HL-60 (cell line): Measurements from ENCODE around the gene SIDT2.

Source experiments
- GABPA ChIP-seq: IDR thresholded peaks from 2 replicates; pipeline ENCODE4 v1.6.1; 2012; ENCODE audit warnings: low read depth
- POLR2AphosphoS5 ChIP-seq: IDR thresholded peaks from 2 replicates; pipeline ENCODE4 v1.6.1; 2012; ENCODE audit warnings: low read depth
- TF ChIP-seq, protein P1 (sequence below): IDR thresholded peaks from one replicate; pipeline ENCODE4 v1.5.1; 2011; ENCODE audit warnings: low read length, control low read depth, inconsistent platforms; ENCODE audit not compliant: insufficient read depth

DNA sequence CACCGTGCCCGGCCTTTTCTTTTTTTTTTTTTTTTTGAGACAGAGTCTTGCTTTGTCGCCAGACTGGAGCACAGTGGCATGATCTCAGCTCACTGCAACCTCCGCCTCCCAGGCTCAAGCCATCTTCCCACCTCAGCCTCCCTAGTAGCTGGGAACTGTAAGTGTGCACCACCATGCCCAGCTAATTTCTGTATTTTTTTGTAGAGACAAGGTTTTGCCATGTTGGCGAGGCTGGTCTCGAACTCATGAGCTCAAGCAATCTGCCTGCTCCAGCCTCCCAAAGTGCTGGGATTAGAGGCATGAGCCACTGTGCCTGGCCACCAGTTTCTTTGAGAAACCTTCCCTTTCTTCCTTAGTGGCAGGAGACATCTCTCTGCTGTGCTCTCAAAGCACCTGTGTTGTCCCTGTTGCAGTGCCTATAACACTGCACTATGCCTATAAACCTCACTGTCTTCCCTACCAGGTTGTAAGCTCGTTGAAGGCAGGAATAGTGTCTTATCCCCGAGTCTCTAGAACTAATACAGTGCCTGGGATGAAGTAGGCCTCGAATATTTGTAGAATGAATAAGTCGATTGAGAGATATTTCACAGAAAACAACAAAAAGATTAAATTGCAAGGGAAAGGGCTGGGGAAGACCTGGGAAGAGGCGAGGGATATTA lies 34.3 kb downstream of the SIDT2 start:
- TF ChIP-seq, protein P1, sequence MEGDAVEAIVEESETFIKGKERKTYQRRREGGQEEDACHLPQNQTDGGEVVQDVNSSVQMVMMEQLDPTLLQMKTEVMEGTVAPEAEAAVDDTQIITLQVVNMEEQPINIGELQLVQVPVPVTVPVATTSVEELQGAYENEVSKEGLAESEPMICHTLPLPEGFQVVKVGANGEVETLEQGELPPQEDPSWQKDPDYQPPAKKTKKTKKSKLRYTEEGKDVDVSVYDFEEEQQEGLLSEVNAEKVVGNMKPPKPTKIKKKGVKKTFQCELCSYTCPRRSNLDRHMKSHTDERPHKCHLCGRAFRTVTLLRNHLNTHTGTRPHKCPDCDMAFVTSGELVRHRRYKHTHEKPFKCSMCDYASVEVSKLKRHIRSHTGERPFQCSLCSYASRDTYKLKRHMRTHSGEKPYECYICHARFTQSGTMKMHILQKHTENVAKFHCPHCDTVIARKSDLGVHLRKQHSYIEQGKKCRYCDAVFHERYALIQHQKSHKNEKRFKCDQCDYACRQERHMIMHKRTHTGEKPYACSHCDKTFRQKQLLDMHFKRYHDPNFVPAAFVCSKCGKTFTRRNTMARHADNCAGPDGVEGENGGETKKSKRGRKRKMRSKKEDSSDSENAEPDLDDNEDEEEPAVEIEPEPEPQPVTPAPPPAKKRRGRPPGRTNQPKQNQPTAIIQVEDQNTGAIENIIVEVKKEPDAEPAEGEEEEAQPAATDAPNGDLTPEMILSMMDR, result no peak
- no peak for TF ChIP-seq POLR2AphosphoS5
- no peak for TF ChIP-seq GABPA
